Fibroblast of lung (primary cell): ENCODE results near the gene PLA2G2C. TPM values are rescaled to one million over a fixed set of nuclear protein-coding genes. Genes with fewer than 3 reads are reported as not detected.

ENCODE experiments used
- DNase-seq, 2 donors: peaks; one replicate each; pipeline versions ENCODE4 v3.0.0 to v3.0.0-alpha.2; 2010; ENCODE audit warnings: low read depth in 2 of 2
- H2AFZ ChIP-seq: 2 replicates; pipeline ENCODE4 v1.5.1; 2012; ENCODE audit warnings: low read length, control low read depth, inconsistent platforms
- H3K27ac ChIP-seq: 2 replicates; pipeline ENCODE4 v1.5.1; 2011; ENCODE audit warnings: low read length, control low read depth; ENCODE audit not compliant: insufficient read depth
- H3K27me3 ChIP-seq: 2 replicates; pipeline ENCODE4 v1.5.1; 2011; ENCODE audit warnings: mild to moderate bottlenecking, low read length; ENCODE audit not compliant: control insufficient read depth, insufficient read depth
- H3K36me3 ChIP-seq: 2 replicates; pipeline ENCODE4 v1.5.1; 2011; ENCODE audit warnings: low read length; ENCODE audit not compliant: control insufficient read depth, insufficient read depth
- H3K4me1 ChIP-seq: 2 replicates; pipeline ENCODE4 v1.5.1; 2011; ENCODE audit warnings: low read length; ENCODE audit not compliant: control insufficient read depth, insufficient read depth; ENCODE audit errors: extremely low read depth
- H3K4me2 ChIP-seq: 2 replicates; pipeline ENCODE4 v1.5.1; 2011; ENCODE audit warnings: low read length, control low read depth; ENCODE audit not compliant: insufficient read depth; ENCODE audit errors: extremely low read depth
- H3K4me3 ChIP-seq, 4 experiments: fragments of 200-600 bp in 1 of 4; sonication (generic) in 1 of 4; replicated peaks in 1 of 4; 2 replicates each; pipeline ENCODE4 v1.5.1; 2011 to 2016; ENCODE audit warnings: low read length in 4 of 4, low read depth in 3 of 4, mild to moderate bottlenecking in 3 of 4, control low read depth in 2 of 4, inconsistent platforms in 1 of 4, mixed read lengths in 1 of 4; ENCODE audit not compliant: insufficient read depth in 1 of 4; ENCODE audit errors: control extremely low read depth in 1 of 4
- H3K79me2 ChIP-seq: 2 replicates; pipeline ENCODE4 v1.5.1; 2012; ENCODE audit warnings: mild to moderate bottlenecking, low read length, inconsistent platforms; ENCODE audit not compliant: control insufficient read depth, insufficient read depth
- H3K9ac ChIP-seq: 2 replicates; pipeline ENCODE4 v1.5.1; 2011; ENCODE audit warnings: mild to moderate bottlenecking, low read length, control low read depth; ENCODE audit not compliant: insufficient read depth
- H3K9me3 ChIP-seq: 2 replicates; pipeline ENCODE4 v1.5.1; 2012; ENCODE audit warnings: low read depth, low read length; ENCODE audit not compliant: control insufficient read depth, insufficient read depth
- H4K20me1 ChIP-seq: 2 replicates; pipeline ENCODE4 v1.5.1; 2011; ENCODE audit warnings: low read length; ENCODE audit not compliant: control insufficient read depth, insufficient read depth; ENCODE audit errors: extremely low read depth
- CTCF ChIP-seq, 2 donors: IDR thresholded peaks in 1 of 2; conservative IDR thresholded peaks in 1 of 2; 1 replicate in 1 of 2; 2 replicates in 1 of 2; pipeline ENCODE4 v1.5.1; 2011 to 2012; ENCODE audit warnings: low read length in 2 of 2, control low read depth in 1 of 2, inconsistent platforms in 1 of 2, low read depth in 1 of 2, mild to moderate bottlenecking in 1 of 2
- EZH2 ChIP-seq: IDR thresholded peaks from 2 replicates; pipeline ENCODE4 v1.5.1; 2012; ENCODE audit warnings: low read length, control low read depth, mild to moderate bottlenecking; ENCODE audit errors: missing control alignments
- polyA plus RNA-seq, 2 donors: library from polyadenylated mRNA; depleted of rRNA in 1 of 2; stranded (reverse) in 1 of 2; unstranded in 1 of 2; fragments of >200 nt; gene quantifications; 2 replicates each; pipeline ENCODE4 v1.2.1, GENCODE V29; 2011 to 2012; ENCODE audit warnings: missing spikeins in 1 of 2
- total RNA-seq: library from RNA; depleted of rRNA; stranded (reverse); fragments of >200 nt; gene quantifications from 2 replicates; pipeline ENCODE4 v1.2.1, GENCODE V29; 2014

Gene PLA2G2C
- total and polyA plus RNA-seq, 2 donors (not counting 1 experiment from before 2014, with no cell fraction given), result not detected

GRCh38 chr1:20187103-20187812, 940 bp upstream of the PLA2G2C start:
- no peaks in the 10 kb centered on the region for H3K36me3 ChIP-seq
- no peak overlapping the region for H3K4me3 ChIP-seq
- H3K27me3 ChIP-seq, result peaks cover 31% of the 10 kb centered on the region
- H4K20me1 ChIP-seq, result no peaks in the 10 kb centered on the region
- no peak for DNase-seq
- H3K4me2 ChIP-seq, result no peak overlapping the region
- TF ChIP-seq CTCF (conservative IDR thresholded peaks at IDR 0.05 in 1 of 2, IDR thresholded peaks at IDR 0.05 in 1 of 2; ENCODE audit: low read depth in 1 of 2, low read length in 2 of 2) (no peak), EZH2 (no peak)
- H2AFZ ChIP-seq, result no peak overlapping the region
- no peak overlapping the region for H3K9ac ChIP-seq
- H3K79me2 ChIP-seq, result no peaks in the 10 kb centered on the region
- H3K4me1 ChIP-seq, result no peaks in the 10 kb centered on the region
- no peaks in the 10 kb centered on the region for H3K9me3 ChIP-seq
- H3K27ac ChIP-seq, result no peak overlapping the region

- no peak overlapping the region for H3K4me2 ChIP-seq
- no peaks in the 10 kb centered on the region for H3K36me3 ChIP-seq
- peaks cover 28% of the 10 kb centered on the region for H3K27me3 ChIP-seq
- H2AFZ ChIP-seq, result no peak overlapping the region
- DNase-seq, result no peak
- no peak overlapping the region for H3K9ac ChIP-seq
- no peaks in the 10 kb centered on the region for H3K4me1 ChIP-seq
- H3K4me3 ChIP-seq, result no peak overlapping the region
- H3K27ac ChIP-seq, result no peak overlapping the region
- no peaks in the 10 kb centered on the region for H4K20me1 ChIP-seq
- H3K9me3 ChIP-seq, result no peaks in the 10 kb centered on the region
- TF ChIP-seq CTCF (conservative IDR thresholded peaks at IDR 0.05 in 1 of 2, IDR thresholded peaks at IDR 0.05 in 1 of 2; ENCODE audit: low read depth in 1 of 2, low read length in 2 of 2) (no peak), EZH2 (no peak)
- no peaks in the 10 kb centered on the region for H3K79me2 ChIP-seq
These were observed 1.1 kb downstream of the PLA2G2C start for GRCh38 chr1:20184997-20185833.

GRCh38 chr1:20184481-20184900, 1.8 kb downstream of the PLA2G2C start:
- H4K20me1 ChIP-seq, result no peaks in the 10 kb centered on the region
- H3K4me3 ChIP-seq, result no peak overlapping the region
- no peaks in the 10 kb centered on the region for H3K4me1 ChIP-seq
- no peak for TF ChIP-seq CTCF (conservative IDR thresholded peaks at IDR 0.05 in 1 of 2, IDR thresholded peaks at IDR 0.05 in 1 of 2; ENCODE audit: low read depth in 1 of 2, low read length in 2 of 2)
- no peak for TF ChIP-seq EZH2
- no peaks in the 10 kb centered on the region for H3K36me3 ChIP-seq
- no peaks in the 10 kb centered on the region for H3K79me2 ChIP-seq
- no peak overlapping the region for H3K27ac ChIP-seq
- H2AFZ ChIP-seq, result no peak overlapping the region
- H3K9me3 ChIP-seq, result no peaks in the 10 kb centered on the region
- H3K27me3 ChIP-seq, result peaks cover 28% of the 10 kb centered on the region
- H3K4me2 ChIP-seq, result no peak overlapping the region
- no peak overlapping the region for H3K9ac ChIP-seq
- no peak for DNase-seq
